Neural progenitor cell (in vitro differentiated cells): ENCODE measurements around the gene RAPH1.

Source experiments
- EZH2 ChIP-seq: fragments of 200-600 bp; sonication (generic); IDR thresholded peaks from 2 replicates; pipeline ENCODE4 v1.6.1; 2017; ENCODE audit warnings: antibody characterized with exemption, mild to moderate bottlenecking, moderate library complexity
- EZH2phosphoT487 ChIP-seq: fragments of 200-600 bp; sonication (generic); IDR thresholded peaks from 2 replicates; pipeline ENCODE4 v1.6.1; 2017; ENCODE audit warnings: antibody characterized with exemption
- TF ChIP-seq, protein P1 (sequence below): fragments of 200-600 bp; sonication (generic); IDR thresholded peaks from 2 replicates; pipeline ENCODE4 v1.5.1; 2017; ENCODE audit warnings: antibody characterized with exemption, mild to moderate bottlenecking

GRCh38 chr2:203580844-203581243, 45.7 kb upstream of the RAPH1 start:
- TF ChIP-seq EZH2, result no peak
- TF ChIP-seq, protein P1, sequence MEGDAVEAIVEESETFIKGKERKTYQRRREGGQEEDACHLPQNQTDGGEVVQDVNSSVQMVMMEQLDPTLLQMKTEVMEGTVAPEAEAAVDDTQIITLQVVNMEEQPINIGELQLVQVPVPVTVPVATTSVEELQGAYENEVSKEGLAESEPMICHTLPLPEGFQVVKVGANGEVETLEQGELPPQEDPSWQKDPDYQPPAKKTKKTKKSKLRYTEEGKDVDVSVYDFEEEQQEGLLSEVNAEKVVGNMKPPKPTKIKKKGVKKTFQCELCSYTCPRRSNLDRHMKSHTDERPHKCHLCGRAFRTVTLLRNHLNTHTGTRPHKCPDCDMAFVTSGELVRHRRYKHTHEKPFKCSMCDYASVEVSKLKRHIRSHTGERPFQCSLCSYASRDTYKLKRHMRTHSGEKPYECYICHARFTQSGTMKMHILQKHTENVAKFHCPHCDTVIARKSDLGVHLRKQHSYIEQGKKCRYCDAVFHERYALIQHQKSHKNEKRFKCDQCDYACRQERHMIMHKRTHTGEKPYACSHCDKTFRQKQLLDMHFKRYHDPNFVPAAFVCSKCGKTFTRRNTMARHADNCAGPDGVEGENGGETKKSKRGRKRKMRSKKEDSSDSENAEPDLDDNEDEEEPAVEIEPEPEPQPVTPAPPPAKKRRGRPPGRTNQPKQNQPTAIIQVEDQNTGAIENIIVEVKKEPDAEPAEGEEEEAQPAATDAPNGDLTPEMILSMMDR, result no peak
- TF ChIP-seq EZH2phosphoT487, result no peak
